Suppressor macrophage treated with lipopolysaccharide for 4 hours (primary cell): ENCODE results near the gene PPP1R1B.

ENCODE experiments used
- DNase-seq: peaks from one replicate; pipeline ENCODE4 v3.0.0-alpha.2; 2020

PPP1R1B gene

GRCh38 chr17:39635614-39636176 lies 8.9 kb downstream of the PPP1R1B start:
- DNase-seq = no peak

- no peak for DNase-seq
Observed at GRCh38 chr17:39636587-39636926, 9.8 kb downstream of the PPP1R1B start.

- DNase-seq = peak; percentile 93
Observed at GRCh38 chr17:39636927-39637736, 10.4 kb downstream of the PPP1R1B start, which contains the start of gene STARD3. TSS of gene STARD3 (plus strand) at chr17:39637144. CDS start at chr17:39653532, 16,388 bp downstream.

GRCh38 chr17:39638317-39638716 lies 11.6 kb downstream of the PPP1R1B start:
- DNase-seq = no peak

- no peak for DNase-seq
Observed at GRCh38 chr17:39639043-39639442, 12.3 kb downstream of the PPP1R1B start.

GRCh38 chr17:39639566-39640458 lies 13.1 kb downstream of the PPP1R1B start:
- DNase-seq = no peak

- DNase-seq = peak; percentile 70
Observed at GRCh38 chr17:39640591-39641031, 13.9 kb downstream of the PPP1R1B start.

- no peak for DNase-seq
Observed at GRCh38 chr17:39641097-39641496, 14.3 kb downstream of the PPP1R1B start.

GRCh38 chr17:39641883-39642282 lies 15.1 kb downstream of the PPP1R1B start:
- DNase-seq = peak; percentile 73

- DNase-seq = no peak
Observed at GRCh38 chr17:39642291-39643074, 15.7 kb downstream of the PPP1R1B start.

GRCh38 chr17:39643271-39643670 lies 16.5 kb downstream of the PPP1R1B start:
- peak; percentile 42 for DNase-seq

GRCh38 chr17:39647256-39647655 lies 20.5 kb downstream of the PPP1R1B start:
- no peak for DNase-seq

GRCh38 chr17:39648616-39649366 lies 22.0 kb downstream of the PPP1R1B start:
- peak; percentile 34 for DNase-seq

- DNase-seq = no peak
Observed at GRCh38 chr17:39650121-39650579, 23.4 kb downstream of the PPP1R1B start.

GRCh38 chr17:39651923-39652586 lies 25.3 kb downstream of the PPP1R1B start:
- no peak for DNase-seq

GRCh38 chr17:39652587-39653315 lies 26.0 kb downstream of the PPP1R1B start:
- no peak for DNase-seq

GRCh38 chr17:39653316-39653661 lies 26.5 kb downstream of the PPP1R1B start:
- DNase-seq = no peak

- peak; percentile 84 for DNase-seq
Observed at GRCh38 chr17:39653662-39654331, 27.0 kb downstream of the PPP1R1B start.

GRCh38 chr17:39655105-39655504 lies 28.4 kb downstream of the PPP1R1B start:
- no peak for DNase-seq

GRCh38 chr17:39658346-39658745 lies 31.6 kb downstream of the PPP1R1B start:
- no peak for DNase-seq
